ENCODE measurements around the gene MYL6B.

DNA sequence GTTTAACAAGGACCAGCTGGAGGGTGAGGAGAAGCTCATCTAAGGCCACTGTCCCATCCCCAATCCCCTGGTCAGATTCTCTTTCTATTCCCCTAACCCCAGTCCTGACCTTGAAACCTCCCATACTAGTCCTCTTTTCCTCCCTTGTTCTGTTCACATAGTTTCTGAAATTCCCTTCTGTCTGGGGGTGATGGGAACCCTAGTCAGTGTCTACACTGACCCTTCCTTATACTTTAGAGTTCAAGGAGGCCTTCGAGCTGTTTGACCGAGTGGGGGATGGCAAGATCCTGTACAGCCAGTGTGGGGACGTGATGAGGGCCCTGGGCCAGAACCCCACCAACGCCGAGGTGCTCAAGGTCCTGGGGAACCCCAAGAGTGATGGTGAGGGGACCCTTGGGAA lies 2.4 kb downstream of the MYL6B start:
- TF ChIP-seq GATA2 (IDR thresholded peaks at IDR 0.05; ENCODE audit: low read depth, low read length) (no peak), GATA3 (IDR thresholded peaks at IDR 0.05; ENCODE audit: low read depth, low read length) (no peak)
